Activated T-cell treated with anti-CD3 and anti-CD28 coated beads for 24 hours (primary cell): ENCODE data around the gene AKAP12.
A peak's percentile ranks its signal among the peaks of the same experiment; 100 is the strongest.
"Not testable (repeated sequence)": the region's sequence is repeated elsewhere in the genome, so short reads cannot be mapped to it uniquely, and the experiment has no call there.

ENCODE experiments used
- DNase-seq: peaks from one replicate; pipeline ENCODE4 v3.0.0-alpha.2; 2020; ENCODE audit warnings: low read depth

The AKAP12 gene

GRCh38 chr6:151379933-151380847, 140.4 kb downstream of the AKAP12 start:
- DNase-seq = no peak

GRCh38 chr6:151380848-151381205, 141.1 kb downstream of the AKAP12 start:
- DNase-seq = no peak

GRCh38 chr6:151381722-151382121, 142.0 kb downstream of the AKAP12 start:
- DNase-seq = no peak

- not testable (repeated sequence) for DNase-seq
Observed at GRCh38 chr6:151382631-151383030, 142.9 kb downstream of the AKAP12 start.

- DNase-seq = no peak
Observed at GRCh38 chr6:151384151-151384550, 144.4 kb downstream of the AKAP12 start.

- DNase-seq = no peak
Observed at GRCh38 chr6:151385177-151385576, 145.4 kb downstream of the AKAP12 start.

GRCh38 chr6:151387175-151387970, 147.6 kb downstream of the AKAP12 start:
- no peak for DNase-seq

- DNase-seq = no peak
Observed at GRCh38 chr6:151388236-151388635, 148.5 kb downstream of the AKAP12 start.

- DNase-seq = no peak
Observed at GRCh38 chr6:151388997-151389617, 149.3 kb downstream of the AKAP12 start.

GRCh38 chr6:151389618-151390275, 150.0 kb downstream of the AKAP12 start:
- no peak for DNase-seq

- DNase-seq = peak; percentile 98
Observed at GRCh38 chr6:151390276-151390850, 150.6 kb downstream of the AKAP12 start.

- DNase-seq = peak; percentile 72
Observed at GRCh38 chr6:151390851-151391470, 151.2 kb downstream of the AKAP12 start.

GRCh38 chr6:151391471-151392413, 152.0 kb downstream of the AKAP12 start, which contains the start of gene ZBTB2:
Gene ZBTB2, minus strand, starts transcription at chr6:151391559. Its CDS starts 17,922 bp downstream, at chr6:151373637.
- DNase-seq = peak; percentile 50

GRCh38 chr6:151392427-151392826, 152.7 kb downstream of the AKAP12 start:
- DNase-seq = no peak

GRCh38 chr6:151393410-151393809, 153.6 kb downstream of the AKAP12 start:
- no peak for DNase-seq

GRCh38 chr6:151399679-151400078, 159.9 kb downstream of the AKAP12 start:
- no peak for DNase-seq

GRCh38 chr6:151400473-151400872, 160.7 kb downstream of the AKAP12 start:
- no peak for DNase-seq

GRCh38 chr6:151402228-151402627, 162.5 kb downstream of the AKAP12 start:
- no peak for DNase-seq

GRCh38 chr6:151403919-151404308, 164.1 kb downstream of the AKAP12 start:
- DNase-seq = no peak
